A549 (cell line): ENCODE results near the gene P3H1. TPM values are rescaled to one million over a fixed set of nuclear protein-coding genes. Genes with fewer than 3 reads are reported as not detected.

ENCODE experiments used
- ATAC-seq, 2 experiments: fragments of 200-7000 bp in 1 of 2; fragments of >200 bp in 1 of 2; cut with Nextera tagmentation in 1 of 2; cut with Tn5 transposase in 1 of 2; 3 replicates each; pipeline versions ENCODE4 v1.8.0 to v1.9.1; 2018 to 2020; ENCODE audit warnings: mild to moderate bottlenecking in 1 of 2, moderate library complexity in 1 of 2
- CTCF ChIA-PET: fragments of 300-600 bp; sonication (Branson Sonifier 250); formaldehyde crosslinking; extraction: SDS; loops from one replicate; lab custom pipeline; 2021; ENCODE audit warnings: antibody characterized with exemption, inconsistent platforms; lab: Yijun Ruan, JAX
- POLR2A ChIA-PET: fragments of 350-600 bp; formaldehyde crosslinking; extraction: SDS; loops from one replicate; lab custom pipeline; 2021; ENCODE audit warnings: antibody characterized with exemption, inconsistent platforms; lab: Yijun Ruan, JAX
- DNase-seq, 2 experiments: peaks; one replicate each; pipeline versions ENCODE4 v3.0.0 to v3.0.0-alpha.2; 2011 to 2016; ENCODE audit warnings: low read depth in 1 of 2, low spot score in 1 of 2
- FAIRE-seq: peaks from 2 replicates; lab custom pipeline; 2011; peaks lifted over from hg19 to GRCh38; lab: Jason Lieb, UNC
- H3K27ac ChIP-seq, 2 experiments: fragments of >200 bp; sonication (Bioruptor Twin); formaldehyde crosslinking; 3 replicates each; pipeline ENCODE4 v1.5.1; 2016 to 2017
- H3K4me1 ChIP-seq: fragments of >200 bp; sonication (Bioruptor Twin); formaldehyde crosslinking; 3 replicates; pipeline ENCODE4 v1.6.1; 2016
- H3K4me2 ChIP-seq: fragments of >200 bp; sonication (Bioruptor Twin); formaldehyde crosslinking; 3 replicates; pipeline ENCODE4 v1.6.1; 2016
- H3K4me3 ChIP-seq: fragments of >200 bp; sonication (Bioruptor Twin); formaldehyde crosslinking; 3 replicates; pipeline ENCODE4 v1.5.1; 2016
- H3K9me3 ChIP-seq: fragments of >200 bp; sonication (Bioruptor Twin); formaldehyde crosslinking; 3 replicates; pipeline ENCODE4 v1.6.1; 2016
- BCL3 ChIP-seq: fragments of >200 bp; sonication (Bioruptor Twin); formaldehyde crosslinking; IDR thresholded peaks from 3 replicates; pipeline ENCODE4 v1.6.1; 2016
- CBX8 ChIP-seq: fragments of 200-600 bp; sonication (generic); IDR thresholded peaks from 2 replicates; pipeline ENCODE4 v1.6.1; 2016
- EHMT2 ChIP-seq: fragments of 200-600 bp; sonication (generic); IDR thresholded peaks from 2 replicates; pipeline ENCODE4 v1.6.1; 2016; ENCODE audit warnings: antibody characterized with exemption, low read depth, mild to moderate bottlenecking, moderate library complexity
- FOXS1 ChIP-seq: fragments of 250-450 bp; sonication (Bioruptor Pico); IDR thresholded peaks from 2 replicates; pipeline ENCODE4 v1.5.0; 2020; ENCODE audit warnings: mild to moderate bottlenecking, moderate library complexity
- HOXA7 ChIP-seq: fragments of 250-450 bp; sonication (Bioruptor Pico); IDR thresholded peaks from 2 replicates; pipeline ENCODE4 v1.5.0; 2020; ENCODE audit warnings: mild to moderate bottlenecking, moderate library complexity
- HOXB5 ChIP-seq: fragments of 250-450 bp; sonication (Bioruptor Pico); IDR thresholded peaks from 2 replicates; pipeline ENCODE4 v1.5.0; 2020; ENCODE audit warnings: mild to moderate bottlenecking, moderate library complexity
- JUN ChIP-seq, 2 experiments: fragments of >200 bp; sonication (Bioruptor Twin); formaldehyde crosslinking; IDR thresholded peaks; 2 replicates in 1 of 2; 3 replicates in 1 of 2; pipeline ENCODE4 v1.6.1; 2016 to 2017
- MAZ ChIP-seq: fragments of 150-350 bp; IDR thresholded peaks from 2 replicates; pipeline ENCODE4 v1.6.1; 2014; ENCODE audit warnings: antibody characterized with exemption, low read depth, low read length, borderline replicate concordance
- PBX3 ChIP-seq: IDR thresholded peaks from 2 replicates; pipeline ENCODE4 v1.6.1; 2012
- PHF8 ChIP-seq: fragments of 200-600 bp; sonication (generic); IDR thresholded peaks from 2 replicates; pipeline ENCODE4 v1.6.1; 2016; ENCODE audit warnings: low read depth, mild to moderate bottlenecking, antibody characterized with exemption, moderate library complexity, borderline replicate concordance
- RAD21 ChIP-seq, 2 experiments: fragments of >200 bp in 1 of 2; sonication (Bioruptor Twin) in 1 of 2; formaldehyde crosslinking in 1 of 2; IDR thresholded peaks in 1 of 2; conservative IDR thresholded peaks in 1 of 2; 2 replicates in 1 of 2; 3 replicates in 1 of 2; pipeline ENCODE4 v1.6.1; 2012 to 2018; ENCODE audit warnings: inconsistent platforms in 1 of 2
- REST ChIP-seq: fragments of 200-600 bp; sonication (generic); IDR thresholded peaks from 2 replicates; pipeline ENCODE4 v1.6.1; 2016; ENCODE audit warnings: antibody characterized with exemption, mild to moderate bottlenecking, moderate library complexity
- RFX5 ChIP-seq: fragments of 450-650 bp; IDR thresholded peaks from 2 replicates; pipeline ENCODE4 v1.7.1; 2014; ENCODE audit warnings: antibody characterized with exemption, mild to moderate bottlenecking, moderate library complexity
- TFCP2L1 ChIP-seq: fragments of 250-450 bp; sonication (Bioruptor Pico); IDR thresholded peaks from 2 replicates; pipeline ENCODE4 v1.5.0; 2021; ENCODE audit warnings: mild to moderate bottlenecking
- TP53 ChIP-seq: fragments of 250-450 bp; sonication (Bioruptor Pico); IDR thresholded peaks from 2 replicates; pipeline ENCODE4 v1.5.0; 2021; ENCODE audit warnings: mild to moderate bottlenecking, moderate library complexity
- ZC3H11A ChIP-seq: fragments of 450-650 bp; IDR thresholded peaks from 2 replicates; pipeline ENCODE4 v1.6.1; 2014; ENCODE audit warnings: antibody characterized with exemption, mild to moderate bottlenecking
- ZNF302 ChIP-seq: fragments of 250-450 bp; sonication (Bioruptor Pico); IDR thresholded peaks from 2 replicates; pipeline ENCODE4 v1.9.0; 2021; ENCODE audit warnings: inconsistent platforms, mild to moderate bottlenecking, moderate library complexity
- ZSCAN20 ChIP-seq: fragments of 250-450 bp; sonication (Bioruptor Pico); IDR thresholded peaks from 2 replicates; pipeline ENCODE4 v1.8.0; 2022; ENCODE audit warnings: mild to moderate bottlenecking, moderate library complexity
- WGBS: methylation state at CpG from one replicate; pipeline ENCODE4 v1.1.6; 2017; ENCODE audit errors: missing lambda C conversion rate; 5-methylcytosine and 5-hydroxymethylcytosine counted together
- polyA plus RNA-seq, 4 experiments: library from polyadenylated mRNA; depleted of rRNA in 3 of 4; stranded (reverse); fragments of >200 nt; fragmentation: RNase III in 1 of 4; extraction: RNeasy Plus Mini Kit Qiagen cat#74134 plus additional on column Dnase treatment in 1 of 4; gene quantifications; 2 replicates in 3 of 4; 3 replicates in 1 of 4; pipeline ENCODE4 v1.2.3, GENCODE V29; 2011 to 2017

P3H1 gene
- polyA plus RNA-seq, 2 of the 4 experiments (the other 2 are of a cell fraction): 27.3 to 30.3 TPM

GRCh38 chr1:42774928-42775526 is 8.2 kb upstream of the P3H1 start:
- no peaks in the 10 kb centered on the region for H3K9me3 ChIP-seq
- H3K4me2 ChIP-seq: no peak overlapping the region
- no peak for FAIRE-seq
- no peak for ATAC-seq
- no peaks in the 10 kb centered on the region for H3K4me1 ChIP-seq
- TF ChIP-seq BCL3 (no peak), MAZ (no peak), TP53 (CRISPR knock-in tag) (no peak), HOXA7 (CRISPR knock-in tag) (no peak), ZNF302 (CRISPR knock-in tag) (no peak), RFX5 (no peak), FOXS1 (no peak), JUN (IDR thresholded peaks at IDR 0.05) (no peak), ZC3H11A (no peak), PBX3 (no peak), CBX8 (no peak), ZSCAN20 (CRISPR knock-in tag) (no peak), PHF8 (no peak), HOXB5 (CRISPR knock-in tag) (no peak)
- no peak for DNase-seq
- no peak overlapping the region for H3K4me3 ChIP-seq
- no peak overlapping the region for H3K27ac ChIP-seq
- 86% methylated on average over 4 of the region's 5 CpGs for WGBS
- ChIA-PET CTCF (no interaction called here), POLR2A (no interaction called here)

GRCh38 chr1:42773420-42773819 is 6.6 kb upstream of the P3H1 start:
- no peak for ATAC-seq
- Histone ChIP-seq H3K9me3 (no peaks in the 10 kb centered on the region), H3K4me1 (no peaks in the 10 kb centered on the region), H3K4me3 (no peak overlapping the region)
- POLR2A ChIA-PET: no interaction called here
- no peak for FAIRE-seq
- no peak for TF ChIP-seq REST
- no peak for TF ChIP-seq CBX8
- no peak for TF ChIP-seq EHMT2
- TF ChIP-seq RAD21 (conservative IDR thresholded peaks at IDR 0.05 in 1 of 2, IDR thresholded peaks at IDR 0.05 in 1 of 2): no peak
- TF ChIP-seq TFCP2L1: no peak
- TF ChIP-seq, all 56 proteins: peak for 0
- CTCF ChIA-PET: interaction anchor here (0.9 to 2.6 kb wide), 2 partner anchors 128 to 300 kb away, joined by 3 to 10 read pairs; no protein-coding TSS in a partner anchor
- Histone ChIP-seq H3K27ac (no peak overlapping the region), H3K4me2 (no peak overlapping the region)
- 92% methylated on average over 2 of the region's 2 CpGs for WGBS
- no peak for DNase-seq
